SK-N-SH (cell line): ENCODE results near the gene OR8B4. TPM values are rescaled to one million over a fixed set of nuclear protein-coding genes. Genes with fewer than 3 reads are reported as not detected.
"Not testable (repeated sequence)": the region's sequence is repeated elsewhere in the genome, so short reads cannot be mapped to it uniquely, and the experiment has no call there.

ENCODE experiments used
- CTCF ChIA-PET: fragments of 300-600, 350-600 bp; formaldehyde crosslinking; extraction: SDS; loops from one replicate; lab custom pipeline; 2021; lab: Yijun Ruan, JAX
- POLR2A ChIA-PET: fragments of 350-600 bp; sonication (Branson Sonifier 250); formaldehyde crosslinking; extraction: SDS; loops from one replicate; lab custom pipeline; 2020; ENCODE audit warnings: antibody characterized with exemption, inconsistent platforms; lab: Yijun Ruan, JAX
- DNase-seq: peaks from one replicate; pipeline ENCODE4 v3.0.0; 2012
- H2AFZ ChIP-seq: fragments of 200-600 bp; sonication (generic); 2 replicates; pipeline ENCODE4 v1.8.1; 2016; ENCODE audit warnings: antibody characterized with exemption, mild to moderate bottlenecking, low read depth
- H3F3A ChIP-seq: fragments of 200-600 bp; sonication (generic); replicated peaks from 2 replicates; pipeline ENCODE3; 2016; ENCODE audit warnings: antibody characterized with exemption, mild to moderate bottlenecking; ENCODE audit not compliant: insufficient read depth
- H3K27ac ChIP-seq, 2 experiments: fragments of 200-500 bp in 1 of 2; fragments of 200-600 bp in 1 of 2; sonication (Bioruptor generic) in 1 of 2; sonication (generic), shearing (Covaris generic) in 1 of 2; 2 replicates each; pipeline versions ENCODE4 v1.5.1 to v1.6.1; 2014 to 2016; ENCODE audit warnings: low read depth in 2 of 2, inconsistent platforms in 1 of 2, low read length in 1 of 2, mild to moderate bottlenecking in 1 of 2, mixed read lengths in 1 of 2
- H3K27me3 ChIP-seq: fragments of 200-600 bp; sonication (generic), shearing (Covaris generic); 2 replicates; pipeline ENCODE4 v1.6.1; 2016; ENCODE audit warnings: mixed run types; ENCODE audit not compliant: insufficient read depth
- H3K36me3 ChIP-seq, 2 experiments: fragments of 200-500 bp in 1 of 2; fragments of 200-600 bp in 1 of 2; sonication (Bioruptor generic) in 1 of 2; sonication (generic) in 1 of 2; replicated peaks in 1 of 2; 2 replicates each; pipeline versions ENCODE3 to v1.5.1; 2014 to 2016; ENCODE audit warnings: low read length in 1 of 2, mild to moderate bottlenecking in 1 of 2; ENCODE audit not compliant: insufficient read depth in 2 of 2, control insufficient read depth in 1 of 2
- H3K4me1 ChIP-seq, 2 experiments: fragments of 200-500 bp in 1 of 2; fragments of 200-600 bp in 1 of 2; sonication (Bioruptor generic) in 1 of 2; sonication (generic), shearing (Covaris generic) in 1 of 2; 2 replicates each; pipeline versions ENCODE4 v1.5.1 to v1.6.1; 2014 to 2016; ENCODE audit warnings: low read depth in 1 of 2, low read length in 1 of 2, mixed run types in 1 of 2; ENCODE audit not compliant: insufficient read depth in 2 of 2, control insufficient read depth in 1 of 2
- H3K4me2 ChIP-seq: fragments of 200-600 bp; sonication (generic), shearing (Covaris generic); 2 replicates; pipeline ENCODE4 v1.6.1; 2017; ENCODE audit warnings: mixed run types
- H3K4me3 ChIP-seq, 2 experiments: fragments of 200-500 bp in 1 of 2; fragments of 200-600 bp in 1 of 2; sonication (Bioruptor generic) in 1 of 2; sonication (generic), shearing (Covaris generic) in 1 of 2; 2 replicates each; pipeline versions ENCODE4 v1.5.1 to v1.8.1; 2014 to 2016; ENCODE audit warnings: low read depth in 2 of 2, inconsistent platforms in 1 of 2, low read length in 1 of 2, mild to moderate bottlenecking in 1 of 2, mixed read lengths in 1 of 2, moderate library complexity in 1 of 2
- H3K79me2 ChIP-seq: fragments of 200-600 bp; sonication (generic); 2 replicates; pipeline ENCODE4 v1.8.1; 2017; ENCODE audit warnings: mild to moderate bottlenecking; ENCODE audit not compliant: insufficient read depth
- H3K9ac ChIP-seq: fragments of 200-600 bp; sonication (generic); 2 replicates; pipeline ENCODE4 v1.6.1; 2017; ENCODE audit warnings: mixed run types
- H3K9me2 ChIP-seq: fragments of 200-600 bp; sonication (generic); 2 replicates; pipeline ENCODE4 v1.6.1; 2017; ENCODE audit warnings: mixed run types
- H3K9me3 ChIP-seq: fragments of 200-600 bp; sonication (generic); 2 replicates; pipeline ENCODE4 v1.6.1; 2017; ENCODE audit warnings: mixed run types, mild to moderate bottlenecking, moderate library complexity
- H4K20me1 ChIP-seq: fragments of 200-600 bp; sonication (generic); 2 replicates; pipeline ENCODE4 v1.6.1; 2017; ENCODE audit warnings: mild to moderate bottlenecking, mixed run types; ENCODE audit not compliant: insufficient read depth
- CHD2 ChIP-seq: fragments of 150-350 bp; IDR thresholded peaks from 2 replicates; pipeline ENCODE4 v1.6.1; 2018; ENCODE audit warnings: low read length; ENCODE audit not compliant: partially characterized antibody
- ELF1 ChIP-seq: IDR thresholded peaks from 2 replicates; pipeline ENCODE4 v1.4.0; 2012
- EP300 ChIP-seq, 2 experiments: IDR thresholded peaks; 2 replicates each; pipeline versions ENCODE4 v1.4.0 to v1.6.1; 2012; ENCODE audit warnings: borderline replicate concordance in 1 of 2, low read depth in 1 of 2, low read length in 1 of 2
- EZH2phosphoT487 ChIP-seq: fragments of 200-600 bp; sonication (generic); IDR thresholded peaks from 2 replicates; pipeline ENCODE4 v1.6.1; 2017; ENCODE audit warnings: low read depth, mixed run types, mild to moderate bottlenecking, antibody characterized with exemption, moderate library complexity, borderline replicate concordance
- FOSL2 ChIP-seq: IDR thresholded peaks from 2 replicates; pipeline ENCODE4 v1.4.0; 2012; ENCODE audit warnings: low read depth, mild to moderate bottlenecking, moderate library complexity, borderline replicate concordance
- FOXJ3 ChIP-seq: sonication (generic); formaldehyde crosslinking; IDR thresholded peaks from 2 replicates; pipeline ENCODE4 v1.5.1; 2020; ENCODE audit warnings: mild to moderate bottlenecking, missing genetic modification reagents
- GABPA ChIP-seq: IDR thresholded peaks from 2 replicates; pipeline ENCODE4 v1.4.0; 2012; ENCODE audit warnings: low read depth, mild to moderate bottlenecking
- POLR2AphosphoS5 ChIP-seq: IDR thresholded peaks from 2 replicates; pipeline ENCODE4 v1.6.1; 2012; ENCODE audit warnings: low read depth, low read length
- RAD21 ChIP-seq: IDR thresholded peaks from 2 replicates; pipeline ENCODE4 v1.6.1; 2012; ENCODE audit warnings: mild to moderate bottlenecking, low read length
- RCOR1 ChIP-seq: fragments of 150-350 bp; IDR thresholded peaks from 2 replicates; pipeline ENCODE4 v1.6.1; 2017; ENCODE audit warnings: antibody characterized with exemption, low read length
- YY1 ChIP-seq: IDR thresholded peaks from 2 replicates; pipeline ENCODE4 v1.4.0; 2012; ENCODE audit warnings: low read depth, mild to moderate bottlenecking
- WGBS: methylation state at CpG from one replicate; pipeline ENCODE4 v1.1.6; 2017; ENCODE audit warnings: low lambda C conversion rate; 5-methylcytosine and 5-hydroxymethylcytosine counted together
- polyA plus RNA-seq, 3 experiments: library from polyadenylated mRNA; depleted of rRNA; stranded (reverse); fragments of >200 nt; gene quantifications; 2 replicates each; pipeline ENCODE4 v1.2.3, GENCODE V29; 2012
- TF ChIP-seq, protein P1 (sequence below): IDR thresholded peaks from 2 replicates; pipeline ENCODE4; 2012
- TF ChIP-seq, protein P2 (sequence below): IDR thresholded peaks from 2 replicates; pipeline ENCODE4 v1.4.0; 2012; ENCODE audit warnings: low read depth
- TF ChIP-seq, protein P3 (sequence below): fragments of 150-350 bp; IDR thresholded peaks from 2 replicates; pipeline ENCODE4 v1.6.1; 2016; ENCODE audit warnings: mild to moderate bottlenecking, low read depth, low read length
- TF ChIP-seq, protein P4 (sequence below): IDR thresholded peaks from 2 replicates; pipeline ENCODE4 v1.4.0; 2012; ENCODE audit warnings: low read depth, borderline replicate concordance

OR8B4 gene
- polyA plus RNA-seq, 1 of the 3 experiments (the other 2 are of a cell fraction): not detected

DNA sequence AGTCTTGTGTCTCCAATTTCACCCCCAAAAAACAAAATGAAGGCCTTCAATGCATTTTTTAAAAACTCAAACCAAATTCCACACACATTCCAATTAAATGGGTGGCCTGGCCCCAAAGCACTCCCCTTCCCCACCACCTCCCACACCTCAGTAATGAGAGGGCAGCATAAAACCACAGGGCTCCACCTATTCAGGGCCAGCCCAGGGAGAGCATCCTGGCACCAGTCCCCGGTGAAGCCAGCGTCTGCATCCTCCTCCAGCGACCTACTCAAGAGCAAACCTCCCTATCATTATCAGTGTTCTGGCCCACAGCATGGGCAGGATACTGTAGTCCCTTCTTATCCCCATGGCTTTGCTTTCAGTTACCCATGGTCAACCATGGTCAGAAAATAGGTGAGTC lies 38.7 kb upstream of the OR8B4 start:
- H3K36me3 ChIP-seq: no peaks in the 10 kb centered on the region
- WGBS: 0% methylated on average over 3 of the region's 3 CpGs
- H3K79me2 ChIP-seq: no peaks in the 10 kb centered on the region
- no peak overlapping the region for H3K27ac ChIP-seq
- no peak overlapping the region for H3K4me3 ChIP-seq
- no peaks in the 10 kb centered on the region for H3F3A ChIP-seq
- no peak for DNase-seq
- TF ChIP-seq, protein P1, sequence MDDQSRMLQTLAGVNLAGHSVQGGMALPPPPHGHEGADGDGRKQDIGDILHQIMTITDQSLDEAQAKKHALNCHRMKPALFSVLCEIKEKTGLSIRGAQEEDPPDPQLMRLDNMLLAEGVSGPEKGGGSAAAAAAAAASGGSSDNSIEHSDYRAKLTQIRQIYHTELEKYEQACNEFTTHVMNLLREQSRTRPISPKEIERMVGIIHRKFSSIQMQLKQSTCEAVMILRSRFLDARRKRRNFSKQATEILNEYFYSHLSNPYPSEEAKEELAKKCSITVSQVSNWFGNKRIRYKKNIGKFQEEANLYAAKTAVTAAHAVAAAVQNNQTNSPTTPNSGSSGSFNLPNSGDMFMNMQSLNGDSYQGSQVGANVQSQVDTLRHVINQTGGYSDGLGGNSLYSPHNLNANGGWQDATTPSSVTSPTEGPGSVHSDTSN: no peak
- TF ChIP-seq FOXJ3: no peak
- TF ChIP-seq RCOR1: no peak
- TF ChIP-seq POLR2AphosphoS5: no peak
- no peak for TF ChIP-seq YY1
- TF ChIP-seq, protein P2, sequence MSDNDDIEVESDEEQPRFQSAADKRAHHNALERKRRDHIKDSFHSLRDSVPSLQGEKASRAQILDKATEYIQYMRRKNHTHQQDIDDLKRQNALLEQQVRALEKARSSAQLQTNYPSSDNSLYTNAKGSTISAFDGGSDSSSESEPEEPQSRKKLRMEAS: no peak
- TF ChIP-seq EZH2phosphoT487: no peak
- TF ChIP-seq, protein P3, sequence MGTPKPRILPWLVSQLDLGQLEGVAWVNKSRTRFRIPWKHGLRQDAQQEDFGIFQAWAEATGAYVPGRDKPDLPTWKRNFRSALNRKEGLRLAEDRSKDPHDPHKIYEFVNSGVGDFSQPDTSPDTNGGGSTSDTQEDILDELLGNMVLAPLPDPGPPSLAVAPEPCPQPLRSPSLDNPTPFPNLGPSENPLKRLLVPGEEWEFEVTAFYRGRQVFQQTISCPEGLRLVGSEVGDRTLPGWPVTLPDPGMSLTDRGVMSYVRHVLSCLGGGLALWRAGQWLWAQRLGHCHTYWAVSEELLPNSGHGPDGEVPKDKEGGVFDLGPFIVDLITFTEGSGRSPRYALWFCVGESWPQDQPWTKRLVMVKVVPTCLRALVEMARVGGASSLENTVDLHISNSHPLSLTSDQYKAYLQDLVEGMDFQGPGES: no peak
- TF ChIP-seq, protein P4, sequence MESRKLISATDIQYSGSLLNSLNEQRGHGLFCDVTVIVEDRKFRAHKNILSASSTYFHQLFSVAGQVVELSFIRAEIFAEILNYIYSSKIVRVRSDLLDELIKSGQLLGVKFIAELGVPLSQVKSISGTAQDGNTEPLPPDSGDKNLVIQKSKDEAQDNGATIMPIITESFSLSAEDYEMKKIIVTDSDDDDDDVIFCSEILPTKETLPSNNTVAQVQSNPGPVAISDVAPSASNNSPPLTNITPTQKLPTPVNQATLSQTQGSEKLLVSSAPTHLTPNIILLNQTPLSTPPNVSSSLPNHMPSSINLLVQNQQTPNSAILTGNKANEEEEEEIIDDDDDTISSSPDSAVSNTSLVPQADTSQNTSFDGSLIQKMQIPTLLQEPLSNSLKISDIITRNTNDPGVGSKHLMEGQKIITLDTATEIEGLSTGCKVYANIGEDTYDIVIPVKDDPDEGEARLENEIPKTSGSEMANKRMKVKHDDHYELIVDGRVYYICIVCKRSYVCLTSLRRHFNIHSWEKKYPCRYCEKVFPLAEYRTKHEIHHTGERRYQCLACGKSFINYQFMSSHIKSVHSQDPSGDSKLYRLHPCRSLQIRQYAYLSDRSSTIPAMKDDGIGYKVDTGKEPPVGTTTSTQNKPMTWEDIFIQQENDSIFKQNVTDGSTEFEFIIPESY: no peak
- CTCF ChIA-PET: interaction anchor here (0.7 kb wide), 1 partner anchor 38 kb away, joined by 3 read pairs; no protein-coding TSS in a partner anchor
- no peak overlapping the region for H3K9ac ChIP-seq
- POLR2A ChIA-PET: no interaction called here
- H3K4me1 ChIP-seq: no peaks in the 10 kb centered on the region
- no peaks in the 10 kb centered on the region for H3K9me3 ChIP-seq
- no peak overlapping the region for H3K4me2 ChIP-seq
- no peaks in the 10 kb centered on the region for H4K20me1 ChIP-seq
- H3K9me2 ChIP-seq: no peaks in the 10 kb centered on the region
- H2AFZ ChIP-seq: no peak overlapping the region
- H3K27me3 ChIP-seq: no peaks in the 10 kb centered on the region; the same call in 1 of the 2 replicates

DNA sequence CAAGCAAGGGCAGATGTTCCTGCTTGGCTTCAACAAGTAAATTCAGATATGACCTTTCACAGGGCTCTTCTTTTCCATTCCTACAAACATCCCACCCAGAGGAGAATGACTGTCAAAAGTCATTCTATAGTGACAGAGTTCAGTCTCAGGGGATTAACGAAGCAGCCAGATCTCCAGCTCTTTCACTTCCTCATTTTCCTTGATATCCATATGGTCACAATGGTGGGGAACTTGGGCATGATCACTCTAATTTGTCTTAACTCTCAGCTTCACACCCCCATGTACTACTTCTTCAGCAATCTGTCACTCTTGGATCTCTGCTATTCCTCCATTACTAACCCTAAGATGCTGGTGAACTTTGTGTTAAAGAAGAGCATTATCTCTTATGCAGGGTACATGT lies 35.8 kb upstream of the OR8B4 start:
- H3K27ac ChIP-seq: no peak overlapping the region
- H3K9ac ChIP-seq: no peak overlapping the region
- CTCF ChIA-PET: no interaction called here
- POLR2A ChIA-PET: no interaction called here
- 8% methylated on average over 1 of the region's 1 CpG for WGBS
- H3K9me2 ChIP-seq: no peaks in the 10 kb centered on the region
- no peak overlapping the region for H3K4me3 ChIP-seq
- no peak for DNase-seq
- no peaks in the 10 kb centered on the region for H3K9me3 ChIP-seq
- no peak overlapping the region for H2AFZ ChIP-seq
- H3F3A ChIP-seq: no peaks in the 10 kb centered on the region
- TF ChIP-seq ELF1: no peak
- TF ChIP-seq, protein P4: no peak
- TF ChIP-seq GABPA: no peak
- TF ChIP-seq EP300 (IDR thresholded peaks at IDR 0.05; ENCODE audit: borderline replicate concordance in 1 of 2, low read depth in 1 of 2, low read length in 1 of 2): no peak
- TF ChIP-seq, protein P2: no peak
- TF ChIP-seq CHD2: no peak
- TF ChIP-seq FOSL2: no peak
- TF ChIP-seq, protein P1: no peak
- TF ChIP-seq RAD21: no peak
- no peaks in the 10 kb centered on the region for H3K4me1 ChIP-seq
- no peaks in the 10 kb centered on the region for H3K79me2 ChIP-seq
- H3K27me3 ChIP-seq: no peaks in the 10 kb centered on the region; the same call in 1 of the 2 replicates
- no peaks in the 10 kb centered on the region for H4K20me1 ChIP-seq
- no peaks in the 10 kb centered on the region for H3K36me3 ChIP-seq
- H3K4me2 ChIP-seq: no peak overlapping the region

DNA sequence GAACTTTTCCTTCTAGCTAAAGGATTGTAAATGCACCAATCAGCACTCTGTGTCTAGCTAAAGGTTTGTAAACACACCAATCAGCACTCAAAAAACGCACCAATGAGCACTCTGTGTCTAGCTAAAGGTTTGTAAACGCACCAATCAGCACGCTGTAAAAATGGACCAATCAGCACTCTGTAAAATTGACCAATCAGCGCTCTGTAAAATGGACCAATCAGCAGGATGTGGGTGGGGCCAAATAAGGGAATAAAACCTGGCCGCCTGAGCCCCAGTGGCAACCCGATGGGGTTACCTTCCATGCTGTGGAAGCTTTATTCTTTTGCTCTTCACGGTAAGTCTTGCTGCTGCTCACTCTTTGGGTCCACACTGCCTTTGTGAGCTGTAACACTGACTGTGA lies 34.7 kb upstream of the OR8B4 start:
- not testable (repeated sequence) for H3F3A ChIP-seq

More for the DNA sequence above, 34.7 kb upstream of the OR8B4 start:
- H3K27me3 ChIP-seq, H3K36me3 ChIP-seq, H4K20me1 ChIP-seq, H3K79me2 ChIP-seq, H3K27ac ChIP-seq, CTCF ChIA-PET, H3K4me3 ChIP-seq, H2AFZ ChIP-seq, H3K9ac ChIP-seq, DNase-seq, H3K9me3 ChIP-seq, H3K4me1 ChIP-seq, H3K9me2 ChIP-seq, H3K4me2 ChIP-seq, POLR2A ChIA-PET: not testable (repeated sequence)
- WGBS: 29% methylated on average over 7 of the region's 7 CpGs
